ENCODE measurements around the gene RPLP2.
A peak's percentile ranks its signal among the peaks of the same experiment; 100 is the strongest.

RPLP2 gene

DNA sequence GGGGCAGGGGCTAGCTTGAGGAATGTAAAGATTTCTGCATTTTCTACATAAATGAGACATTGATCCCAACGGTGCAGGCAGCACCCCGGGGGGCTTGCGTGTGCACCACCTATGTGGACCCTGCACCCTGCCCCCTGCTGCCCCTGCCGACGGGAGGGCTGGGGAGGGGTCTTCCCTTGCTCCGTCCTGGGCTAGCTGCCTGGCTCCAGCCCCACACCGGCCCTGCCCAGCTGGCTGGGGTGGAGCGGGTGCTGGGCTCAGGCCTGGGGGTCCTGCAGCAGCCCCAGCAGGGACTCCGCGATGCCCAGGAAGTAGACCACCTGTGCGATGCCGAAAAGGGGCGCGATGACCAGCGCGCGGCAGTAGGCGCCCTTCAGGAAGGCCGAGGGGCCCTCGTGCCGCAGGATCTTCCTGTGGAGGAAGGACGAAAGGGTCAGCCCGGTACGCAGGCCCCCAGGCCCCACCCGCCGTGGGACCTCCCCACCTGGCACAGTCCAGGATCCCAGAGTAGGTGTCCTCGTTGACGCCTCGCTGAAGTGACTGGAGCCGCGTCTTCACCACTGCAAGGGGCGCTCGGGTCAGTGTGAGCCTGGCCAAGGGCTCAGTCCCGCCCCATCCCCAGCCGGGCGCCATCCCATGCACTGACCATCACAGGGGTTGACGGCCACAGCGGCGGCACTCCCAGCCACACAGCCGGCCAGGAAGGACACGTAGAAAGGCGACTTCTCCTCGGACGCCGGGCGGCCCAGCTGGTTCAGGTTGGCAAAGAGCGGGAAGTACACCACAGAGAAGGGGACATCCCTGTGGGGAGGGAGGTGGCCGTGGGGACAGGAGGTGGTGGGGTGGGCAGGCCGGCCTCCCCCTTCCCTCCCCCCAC, 17.9 kb upstream of the RPLP2 start:
- DNase-seq (ENCODE audit: low spot score) = no peak

DNA sequence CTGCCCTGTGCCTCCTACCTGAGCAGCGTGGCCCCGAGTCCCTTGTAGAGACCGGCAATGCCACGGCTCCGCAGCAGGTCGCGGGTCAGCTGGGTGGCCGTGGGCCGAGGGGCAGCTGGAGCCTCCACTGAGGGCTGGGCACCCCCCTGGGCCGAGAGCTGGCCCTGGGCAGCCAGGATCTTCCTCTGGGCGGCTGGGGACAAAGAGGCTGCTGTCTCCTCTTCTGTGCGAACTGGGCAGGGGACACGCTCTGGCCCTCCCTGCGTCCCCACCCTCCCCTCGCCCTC, 17.3 kb upstream of the RPLP2 start:
- no peak for DNase-seq (ENCODE audit: low spot score)

DNA sequence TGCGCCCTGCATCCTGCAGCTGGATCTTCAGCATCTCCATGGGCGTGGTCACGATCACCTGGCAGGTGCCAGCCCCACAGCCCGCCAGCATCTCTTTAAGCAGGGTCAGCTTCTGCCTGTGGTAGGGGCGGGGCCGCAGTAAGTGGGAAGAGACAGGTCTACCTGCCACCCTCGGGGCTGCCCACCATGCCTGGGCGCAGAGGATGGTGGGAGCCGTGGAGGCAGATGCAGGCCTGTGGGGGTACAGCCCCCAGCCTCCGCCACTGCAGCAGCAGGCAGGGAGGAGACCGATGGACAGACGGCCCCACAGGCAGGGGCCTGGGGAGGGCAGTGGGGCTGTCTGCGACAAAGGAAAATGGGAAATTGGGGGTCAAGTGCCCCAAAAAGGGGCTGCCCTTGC, 16.9 kb upstream of the RPLP2 start:
- no peak for DNase-seq (ENCODE audit: low spot score)

DNA sequence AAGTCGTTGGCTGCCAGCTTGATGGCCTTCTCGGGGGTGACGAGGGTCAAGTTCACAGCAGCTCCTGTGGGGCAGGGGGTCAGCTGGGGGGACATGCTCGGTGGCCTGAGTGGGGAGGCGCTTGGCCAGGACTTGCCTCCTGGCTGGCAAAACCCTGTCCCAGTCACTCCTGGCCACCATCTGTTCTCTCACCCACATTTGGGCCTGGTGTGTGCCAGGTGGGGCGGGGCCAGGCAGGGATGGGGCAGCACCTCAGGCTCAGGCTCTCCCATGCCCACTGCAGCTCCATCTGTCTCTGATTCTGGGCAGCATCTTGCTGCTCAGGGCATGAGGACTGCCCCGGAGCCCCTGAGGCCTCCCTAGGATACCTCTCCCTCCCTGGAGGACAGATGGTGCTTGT, 16.2 kb upstream of the RPLP2 start:
- no peak for DNase-seq (ENCODE audit: low spot score)

DNA sequence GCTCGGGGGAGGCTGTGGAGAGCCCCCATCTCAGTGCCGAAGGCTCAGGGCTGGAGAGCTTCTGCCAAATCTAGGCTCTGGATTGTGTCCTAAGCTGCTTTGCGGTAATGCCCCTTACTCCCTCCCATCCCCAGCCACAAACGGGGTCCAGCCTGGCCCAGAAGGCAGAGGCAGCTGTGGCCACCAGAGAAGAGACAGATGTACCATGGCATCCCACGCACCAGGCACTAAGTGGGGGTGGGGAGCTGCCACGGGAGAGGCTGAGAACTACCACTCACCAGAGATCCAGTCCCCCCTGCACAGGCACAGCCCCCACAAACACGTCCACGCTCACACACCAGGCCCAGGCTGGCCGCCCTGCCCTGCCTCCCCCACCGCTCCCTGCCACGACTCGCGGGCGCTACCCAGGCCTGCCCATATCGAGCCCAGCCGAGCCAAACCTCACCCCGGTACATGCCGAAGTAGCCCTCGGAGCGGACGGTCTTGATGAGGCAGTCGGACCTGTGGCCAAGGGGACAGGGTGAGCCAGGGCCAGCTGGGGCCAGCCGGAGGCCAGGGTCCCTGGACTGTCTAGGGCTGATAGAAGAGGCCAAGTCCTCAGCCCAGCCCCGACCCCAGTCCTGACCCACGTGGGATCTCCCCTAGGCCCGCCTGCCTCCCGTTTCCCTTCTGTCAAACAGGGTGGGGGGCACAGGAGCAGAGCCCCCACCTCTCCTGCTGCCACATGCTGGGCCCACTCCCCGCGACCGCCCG, 15.6 kb upstream of the RPLP2 start:
- DNase-seq (ENCODE audit: low spot score) = no peak

DNA sequence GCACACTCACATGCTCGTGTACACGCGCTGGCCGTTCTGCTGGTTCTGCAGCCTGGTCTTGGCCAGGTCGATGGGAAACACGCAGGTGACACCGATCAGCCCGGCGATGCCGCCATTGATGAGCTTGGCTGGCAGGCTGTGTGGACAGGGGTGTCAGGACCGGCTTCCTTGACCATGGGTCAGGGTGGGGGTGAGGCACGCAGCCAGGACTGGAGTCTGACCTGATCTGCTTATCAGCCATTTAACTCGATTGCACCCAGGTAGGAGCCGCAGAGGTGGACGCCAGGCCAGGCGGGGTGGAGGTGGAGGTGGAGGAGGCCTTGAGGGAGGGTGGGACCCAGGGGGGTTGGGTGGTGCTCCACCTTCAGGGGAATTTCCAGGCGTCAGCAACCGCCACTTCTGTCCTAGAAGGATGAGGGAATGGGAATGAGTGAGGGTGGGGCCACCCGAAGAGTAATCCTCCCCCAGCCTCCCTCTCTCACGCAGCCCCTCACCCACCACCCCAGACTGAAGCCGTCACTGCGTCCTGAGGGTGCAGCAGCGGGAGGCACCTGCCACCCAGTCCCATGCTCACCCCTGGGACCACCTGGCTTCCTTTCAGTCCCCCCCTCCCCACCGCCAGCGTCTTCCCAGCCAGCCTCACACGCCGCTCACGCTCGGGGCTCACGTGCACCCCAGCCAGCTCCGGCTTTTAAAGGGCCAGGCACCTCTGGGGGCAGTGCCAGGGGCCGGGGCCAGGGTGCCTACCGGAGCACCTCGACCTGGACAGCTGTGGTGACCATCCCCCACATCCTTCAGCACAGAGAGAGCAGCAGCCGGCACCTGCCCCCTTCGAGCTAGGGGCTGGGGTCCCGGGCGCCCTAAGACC, 14.8 kb upstream of the RPLP2 start:
- DNase-seq (ENCODE audit: low spot score) = no peak

DNA sequence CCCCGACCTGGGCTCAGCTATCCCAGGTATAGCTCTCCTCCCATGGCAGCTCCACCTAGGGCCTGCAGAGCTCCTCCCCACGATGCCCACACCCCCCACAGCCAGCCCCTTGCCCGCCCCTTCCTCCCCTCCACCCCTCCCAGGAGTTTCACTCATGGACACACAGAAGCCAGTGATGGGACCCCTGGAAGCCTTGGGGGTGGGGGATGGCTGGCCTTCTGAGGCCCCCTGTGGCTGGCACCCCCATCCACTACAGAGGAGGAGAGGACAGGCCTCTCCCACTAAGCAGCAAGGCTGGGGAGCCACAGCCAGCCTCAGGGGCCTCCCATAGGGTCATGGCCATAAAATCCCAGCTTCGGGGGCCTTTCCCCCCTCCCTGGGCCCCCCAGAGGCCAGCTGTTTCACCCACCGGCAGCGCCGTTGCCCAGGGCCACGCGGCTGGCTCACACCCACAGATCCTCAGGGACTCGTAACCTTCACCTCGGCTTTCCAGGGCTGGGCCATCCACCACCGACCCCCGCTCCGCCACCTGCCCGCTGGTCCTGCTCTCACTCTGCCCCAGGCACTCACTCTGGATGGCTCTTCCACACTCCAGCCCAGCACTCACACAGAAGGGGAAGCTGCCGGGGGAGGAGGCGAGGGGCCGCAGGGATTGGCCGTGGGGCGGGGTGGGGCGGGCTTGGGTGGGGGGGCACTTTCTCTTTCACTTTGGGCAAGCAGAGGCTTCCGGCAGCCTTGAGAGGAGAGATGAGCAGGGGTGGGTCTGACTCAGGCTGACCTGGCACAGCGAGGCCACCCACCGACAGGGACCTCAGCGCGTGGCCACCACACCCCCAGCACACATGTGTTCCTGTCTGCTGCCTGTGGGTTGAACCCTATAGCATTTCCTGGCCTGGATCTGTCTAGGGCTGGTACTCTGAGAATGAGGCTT, 13.9 kb upstream of the RPLP2 start:
- peak; percentile 95 for DNase-seq (ENCODE audit: low spot score)

DNA sequence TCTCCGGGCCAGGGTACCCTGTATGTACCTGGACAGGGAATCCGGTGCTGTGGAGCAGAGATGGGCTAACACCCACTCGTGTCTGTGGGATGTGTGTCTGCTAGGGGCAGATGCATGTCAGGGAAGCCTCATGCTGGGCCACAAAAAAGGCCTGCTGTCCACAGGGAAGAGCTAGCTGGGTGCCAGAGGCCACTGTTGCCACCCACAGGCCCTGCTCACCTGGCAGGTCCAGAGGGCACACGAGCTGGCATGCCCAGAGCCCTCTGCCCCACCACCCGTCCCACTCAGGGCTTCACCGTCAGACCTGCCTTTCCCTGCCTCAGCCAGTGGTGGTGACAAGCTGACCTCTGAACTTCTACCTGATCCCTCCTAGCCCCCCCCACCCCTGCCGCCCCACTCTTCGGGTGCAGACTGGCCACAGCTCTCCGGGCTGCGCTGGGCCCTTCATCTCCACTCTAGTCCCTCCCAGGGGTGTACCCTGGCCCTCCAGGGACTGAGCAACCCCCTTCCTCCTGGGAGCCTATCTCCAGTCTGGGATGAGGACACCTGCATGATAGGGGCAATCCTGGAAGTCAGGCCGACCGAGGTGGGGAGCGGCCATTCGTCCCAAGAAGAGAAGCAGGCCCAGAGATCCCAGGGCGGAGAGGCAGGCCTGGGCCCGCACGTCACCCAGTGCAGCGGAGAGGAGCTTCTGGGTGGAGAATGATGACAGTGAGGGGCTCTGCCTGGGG, 13.0 kb upstream of the RPLP2 start:
- no peak for DNase-seq (ENCODE audit: low spot score)

DNA sequence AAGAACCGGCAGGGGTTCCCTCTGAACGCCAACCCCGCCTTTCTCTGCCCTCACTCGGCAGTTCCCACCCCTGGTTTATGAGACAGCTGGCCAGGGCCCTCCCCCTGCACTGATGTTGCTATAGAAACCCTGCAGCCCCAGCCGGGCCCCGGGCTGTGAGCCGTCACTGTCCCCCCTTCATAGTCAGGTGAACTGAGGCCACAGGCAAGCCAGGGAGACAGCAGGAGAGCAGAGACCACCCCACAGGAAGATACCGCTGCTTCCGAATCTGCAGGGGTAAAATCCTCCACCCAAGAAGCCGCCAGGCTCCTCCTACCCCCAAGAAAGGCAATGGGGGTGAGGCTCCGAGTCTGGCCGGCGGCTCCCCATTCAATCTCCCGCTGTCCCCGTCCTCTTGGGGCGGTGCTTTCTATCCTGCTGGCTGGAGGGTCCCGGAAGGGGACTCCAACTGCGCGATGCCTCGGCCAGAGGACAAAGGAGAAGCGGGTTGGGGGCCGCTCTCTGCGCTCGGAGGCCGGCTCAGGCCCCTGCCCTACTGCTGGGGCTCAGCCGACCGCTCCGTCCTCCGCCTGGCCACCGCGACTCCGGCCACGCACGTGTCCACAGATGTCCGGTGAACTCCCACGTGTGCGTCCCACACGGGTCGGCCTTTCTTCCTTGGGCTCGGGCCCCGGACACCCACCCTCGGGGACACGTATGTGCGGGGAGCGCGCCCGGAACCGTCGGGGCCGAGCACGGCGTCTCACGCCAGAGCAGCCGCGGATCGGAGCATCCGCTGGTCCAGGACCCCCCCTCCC, 12.3 kb upstream of the RPLP2 start:
- DNase-seq (ENCODE audit: low spot score) = peak; percentile 93

DNA sequence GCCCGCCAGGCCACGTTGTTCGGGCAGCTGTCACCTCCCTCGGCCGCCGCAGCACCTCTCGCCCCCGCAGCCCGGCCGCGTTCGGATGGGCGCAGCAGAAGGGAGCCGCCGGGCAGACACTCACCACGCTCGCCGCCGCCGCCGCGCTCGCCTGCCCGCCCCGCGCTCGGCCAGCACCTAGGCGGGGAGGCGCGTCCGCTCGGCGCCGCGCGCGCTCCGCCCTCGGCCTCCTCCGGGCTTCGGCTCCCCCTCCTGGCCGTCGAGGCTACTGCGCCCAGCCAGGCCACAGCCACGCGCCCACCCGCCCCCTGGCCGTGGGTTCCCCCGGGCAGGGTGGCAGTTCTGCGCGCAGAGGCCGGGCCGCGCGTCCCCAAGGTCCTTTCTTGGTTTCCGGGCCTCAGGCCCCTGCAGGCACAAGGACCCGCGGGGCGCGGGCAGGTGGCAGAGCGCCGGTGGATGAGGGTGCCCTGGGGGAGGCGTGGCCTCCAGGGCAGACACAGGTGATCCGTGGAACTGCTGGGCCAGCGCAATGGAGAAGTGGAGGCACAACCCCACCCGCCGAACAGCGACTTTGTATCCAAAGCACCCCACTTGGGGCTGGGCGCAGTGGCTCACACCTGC, 11.6 kb upstream of the RPLP2 start, which contains the start of gene SLC25A22:
TSS of gene SLC25A22 (minus strand) at position 189 of the 621 bp plus-strand sequence. CDS start 3,275 bp downstream, outside the sequence.
- DNase-seq (ENCODE audit: low spot score) = peak; percentile 94

DNA sequence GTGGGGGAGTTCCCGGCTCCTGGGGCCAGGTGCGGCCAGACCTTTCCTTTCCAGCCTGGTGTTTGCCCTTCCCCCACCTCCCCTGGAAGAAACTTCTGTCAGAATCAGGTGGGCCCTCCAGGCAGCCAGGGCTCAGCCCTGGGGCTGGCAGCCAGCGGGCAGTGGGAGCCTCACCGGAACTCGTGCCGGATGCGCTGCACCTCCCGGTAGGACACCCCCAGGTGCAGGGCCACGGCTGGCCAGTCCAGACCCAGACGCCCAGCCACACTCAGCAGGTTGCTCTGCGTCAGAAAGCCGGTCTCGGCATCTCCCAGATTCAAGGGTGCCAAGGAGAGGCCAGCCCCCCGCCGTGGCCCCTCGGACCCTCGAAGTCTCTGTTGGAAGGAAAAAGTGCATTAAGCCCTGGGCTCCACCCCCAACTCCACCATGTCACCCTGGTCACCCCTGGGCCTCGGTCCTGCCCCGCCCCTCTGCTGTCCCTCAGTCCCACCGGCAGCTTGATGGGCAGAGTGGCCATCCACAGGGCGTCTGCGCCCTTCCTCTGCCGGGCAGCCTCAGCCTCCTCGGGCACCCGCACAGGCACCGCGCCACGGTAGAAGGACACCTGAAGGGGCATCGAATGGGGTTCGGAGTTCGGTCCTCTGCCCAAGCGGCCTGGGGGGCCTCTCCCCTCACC, 10.0 kb upstream of the RPLP2 start:
- DNase-seq (ENCODE audit: low spot score) = no peak

DNA sequence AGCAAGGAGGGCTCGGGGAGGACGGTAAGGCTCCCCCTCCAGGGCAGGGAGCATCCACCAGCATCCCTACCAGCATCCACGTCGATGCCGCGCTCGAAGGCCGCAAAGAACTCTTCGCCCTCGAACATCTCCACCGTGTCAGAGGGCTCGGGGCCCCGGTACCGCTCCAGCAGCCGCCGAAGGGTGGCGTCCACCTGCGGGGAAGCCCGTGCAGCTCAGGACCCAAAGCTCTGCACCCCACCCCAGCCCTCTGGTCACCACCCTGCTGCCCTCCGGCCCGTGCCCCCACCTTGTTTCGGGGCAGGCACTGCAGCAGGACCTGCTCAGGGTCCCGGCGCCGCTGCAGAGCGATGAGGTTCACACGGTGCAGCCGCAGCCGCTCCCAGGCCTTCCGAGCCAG, 9.3 kb upstream of the RPLP2 start:
- DNase-seq (ENCODE audit: low spot score) = no peak

DNA sequence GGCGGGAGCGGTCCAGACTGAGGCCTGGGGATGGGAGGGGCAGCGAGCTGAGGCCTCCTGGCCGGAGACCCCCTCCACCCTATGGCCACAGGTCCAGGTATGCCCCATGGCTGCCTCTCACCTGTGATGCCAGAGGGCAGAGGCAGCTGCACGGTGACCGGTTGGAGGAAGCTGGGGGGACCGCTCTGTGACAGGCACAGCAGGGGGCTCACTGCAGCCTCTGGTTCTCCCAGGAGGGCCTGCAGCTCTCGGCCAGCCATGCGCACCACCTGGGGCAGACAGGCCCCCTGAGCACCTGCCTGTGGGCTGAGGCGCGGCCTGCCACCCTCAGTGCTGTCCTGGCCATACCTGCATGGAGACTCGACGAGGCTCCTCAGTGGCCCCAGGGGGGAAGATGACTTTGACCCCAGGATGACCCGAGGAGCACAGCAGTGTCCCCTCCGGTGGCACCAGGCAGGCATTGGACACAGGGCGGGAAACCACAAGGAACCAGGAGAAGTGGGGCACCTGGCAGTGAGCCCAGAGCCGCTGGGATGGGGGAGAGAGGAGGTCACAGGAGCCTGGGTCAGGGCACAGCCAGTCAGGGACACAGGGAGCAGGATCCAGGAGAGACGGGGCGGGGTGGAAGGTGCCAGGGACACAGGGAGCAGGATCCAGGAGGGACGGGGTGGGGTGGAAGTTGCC, 8.5 kb upstream of the RPLP2 start:
- DNase-seq (ENCODE audit: low spot score) = no peak

DNA sequence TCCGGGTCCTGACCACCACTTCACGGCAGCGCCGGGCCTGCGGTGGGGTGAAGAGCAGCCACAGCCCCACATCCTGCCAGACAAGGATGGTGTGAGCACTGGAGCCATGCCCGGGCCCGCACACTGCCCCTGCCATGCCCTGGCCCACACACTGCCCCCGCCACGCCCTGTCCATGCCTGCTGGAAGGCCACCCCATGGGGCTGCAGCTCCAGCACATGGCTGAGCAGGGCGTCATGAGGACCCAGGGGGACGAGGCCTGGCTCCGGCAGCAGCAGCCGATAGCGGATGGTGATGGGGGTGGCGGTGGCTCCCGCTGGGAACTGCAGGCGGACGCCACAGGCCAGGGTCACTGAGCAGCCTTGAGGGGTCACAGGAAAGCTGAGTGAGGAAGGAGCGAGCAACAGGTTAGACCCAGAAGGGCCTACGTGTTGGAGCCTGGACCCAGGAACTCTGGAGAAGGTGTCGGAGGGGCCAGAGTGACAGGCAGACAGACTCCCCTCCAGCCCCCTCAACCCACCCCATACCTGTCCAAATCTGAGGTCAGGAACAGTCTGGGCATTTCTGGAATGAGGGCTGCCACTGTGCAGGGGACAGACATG, 7.6 kb upstream of the RPLP2 start:
- no peak for DNase-seq (ENCODE audit: low spot score)

DNA sequence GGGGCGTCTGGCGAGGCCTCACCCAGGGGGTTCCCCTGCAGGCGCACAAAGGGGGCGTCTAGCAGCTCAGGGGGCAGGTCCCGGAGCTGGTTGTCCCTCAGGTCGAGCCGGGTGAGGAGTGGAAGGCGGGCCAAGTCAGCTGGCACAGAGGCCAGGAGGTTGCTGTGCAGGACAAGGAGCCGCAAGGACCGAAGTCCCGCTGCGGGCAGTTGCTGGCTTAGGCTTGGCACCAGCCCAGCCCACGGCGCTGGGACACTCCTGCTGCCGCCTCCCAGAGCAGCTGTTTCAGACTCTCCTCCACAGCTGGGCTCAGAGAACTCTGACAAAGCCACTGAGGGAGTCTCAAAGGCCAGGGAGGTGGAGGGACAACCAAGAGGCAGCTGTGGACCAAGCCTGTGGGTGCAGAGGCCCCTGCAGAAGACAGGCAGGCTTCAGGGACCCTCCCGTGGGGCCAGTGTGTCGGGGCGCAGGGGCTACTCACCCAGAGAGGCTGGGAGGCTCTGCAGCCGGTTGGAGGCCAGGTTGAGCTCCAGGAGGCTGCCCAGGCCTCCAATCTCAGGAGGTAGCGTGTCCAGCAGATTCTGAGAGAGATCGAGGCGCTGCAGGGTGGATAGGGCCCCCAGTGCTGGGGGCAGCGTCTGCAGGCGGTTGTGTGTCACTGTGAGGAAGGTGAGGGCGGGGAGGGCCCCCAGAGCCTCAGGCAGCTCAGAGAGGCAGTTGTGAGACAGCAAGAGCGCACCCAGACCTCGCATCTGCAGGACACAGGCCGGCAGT, 6.9 kb upstream of the RPLP2 start:
- DNase-seq (ENCODE audit: low spot score) = no peak

DNA sequence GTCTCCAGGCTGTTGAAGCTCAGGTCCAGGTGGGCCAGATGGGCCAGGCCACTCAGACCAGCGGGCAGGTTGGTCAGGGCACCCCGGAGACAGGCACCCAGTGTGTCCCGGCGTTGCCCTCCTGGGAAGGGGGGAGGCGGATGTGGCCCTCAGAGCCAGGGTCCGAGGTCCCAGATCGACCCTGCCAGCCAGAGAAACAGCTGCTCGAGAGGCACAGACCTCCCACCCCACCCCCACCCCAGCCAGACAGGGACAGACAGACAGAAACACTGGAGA, 6.4 kb upstream of the RPLP2 start:
- no peak for DNase-seq (ENCODE audit: low spot score)

Data from hepatic stellate cell (primary cell).